NCI-H1694 treated with DMSO at 0.1 percent for 48 hours (cell line): ENCODE measurements around the gene CD70.
"Not testable (repeated sequence)": the region's sequence is repeated elsewhere in the genome, so short reads cannot be mapped to it uniquely, and the experiment has no call there.

ENCODE experiments used
- DNase-seq: peaks from one replicate; lab custom pipeline; 2025; lab: John Stamatoyannopoulos, UW

Gene CD70

DNA sequence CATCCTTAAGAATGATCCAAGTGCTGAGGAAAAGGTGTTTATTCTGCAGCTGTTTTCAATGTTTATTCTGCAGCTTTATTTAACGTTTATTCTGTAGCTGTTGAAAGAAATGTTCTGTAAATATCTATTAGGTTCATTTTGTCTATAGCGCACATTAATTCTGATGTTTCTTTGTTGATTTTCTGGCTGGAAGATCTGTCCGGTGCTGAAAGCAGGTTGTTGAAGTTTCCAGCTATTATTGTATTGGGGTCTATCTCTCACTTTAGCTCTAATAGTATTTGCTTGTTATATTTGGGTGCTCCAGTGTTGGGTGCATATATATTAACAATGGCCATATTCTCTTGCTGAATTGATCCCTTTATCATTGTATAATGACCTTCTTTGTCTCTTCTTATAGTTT is 20.2 kb downstream of the CD70 start:
- DNase-seq = no peak

DNA sequence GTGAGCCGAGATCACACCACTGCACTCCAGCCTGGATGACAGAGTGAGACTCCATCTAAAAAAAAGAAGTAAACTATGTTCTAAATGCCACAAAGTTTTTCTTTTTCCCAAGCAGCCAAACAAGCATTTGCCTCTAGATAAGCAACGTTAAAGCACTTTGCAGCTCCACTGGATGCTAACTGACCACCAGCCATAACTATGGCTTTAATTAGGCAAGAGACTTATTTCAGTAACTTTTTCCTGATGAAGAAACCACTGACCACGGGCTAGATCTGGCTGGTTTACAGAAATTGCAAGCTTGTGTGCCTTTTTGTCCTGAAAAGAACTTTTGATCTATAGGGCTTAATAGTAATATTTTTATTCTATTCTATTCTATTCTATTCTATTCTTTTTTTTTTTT is 22.1 kb downstream of the CD70 start:
- DNase-seq = no peak

DNA sequence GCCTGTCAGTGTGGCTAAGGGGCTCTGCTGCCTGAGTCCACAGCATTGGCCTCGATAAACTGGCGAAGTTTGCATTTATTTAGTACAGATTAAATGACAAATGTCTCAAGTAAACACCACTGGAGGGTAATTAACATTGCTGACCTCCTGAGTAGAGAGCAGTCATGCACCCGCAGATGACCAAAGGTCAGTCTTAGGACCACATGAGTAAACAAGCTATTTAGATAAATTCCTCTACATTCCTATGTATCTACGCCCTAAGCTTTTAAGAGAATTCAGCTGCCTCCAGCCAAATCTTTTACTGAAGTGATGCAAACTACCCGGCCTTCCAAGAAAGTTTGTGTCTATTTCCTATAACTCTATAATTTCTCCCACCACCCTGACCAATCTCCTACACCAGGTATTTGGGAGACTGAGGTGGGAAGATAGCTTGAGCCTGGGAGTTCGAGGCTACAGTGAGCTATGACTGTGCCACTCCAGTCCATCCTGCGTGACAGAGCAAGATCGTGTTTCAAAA is 22.9 kb downstream of the CD70 start:
- DNase-seq = no peak

DNA sequence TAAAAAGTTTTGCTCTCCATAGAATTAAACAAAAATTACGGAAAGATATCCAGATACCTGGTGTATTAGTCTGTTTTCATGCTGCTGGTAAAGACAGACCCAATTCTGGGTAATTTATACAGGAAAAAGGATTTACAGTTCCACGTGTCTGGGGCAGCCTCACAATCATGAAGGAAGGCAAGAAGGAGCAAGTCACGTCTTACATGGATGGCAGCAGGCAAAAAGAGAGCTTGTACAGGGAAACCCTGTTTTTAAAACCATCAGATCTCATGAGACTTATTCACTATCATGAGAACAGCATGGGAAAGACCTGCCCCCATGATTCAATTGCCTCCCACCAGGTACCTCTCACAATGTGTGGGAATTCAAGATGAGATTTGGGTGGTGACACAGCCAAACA is 24.2 kb downstream of the CD70 start:
- DNase-seq = not testable (repeated sequence)

DNA sequence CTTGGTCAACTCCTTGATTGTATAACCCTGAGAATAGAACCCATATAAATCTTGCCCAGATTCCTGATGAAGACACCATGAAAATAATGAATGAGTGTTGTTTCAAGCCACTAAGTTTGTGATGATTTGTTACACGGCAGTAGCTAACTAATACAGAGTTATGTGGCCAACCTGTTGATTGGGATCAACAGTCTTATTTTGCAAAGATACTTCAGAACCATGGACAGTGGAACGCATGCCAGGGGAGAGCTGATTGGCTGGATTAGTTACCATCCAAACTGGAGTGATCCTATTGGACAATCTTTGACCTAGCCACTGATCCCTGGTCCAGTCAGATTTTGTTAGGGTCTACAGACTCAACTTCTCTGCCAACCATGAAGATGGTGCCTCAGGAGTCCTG is 26.6 kb downstream of the CD70 start:
- DNase-seq = no peak

DNA sequence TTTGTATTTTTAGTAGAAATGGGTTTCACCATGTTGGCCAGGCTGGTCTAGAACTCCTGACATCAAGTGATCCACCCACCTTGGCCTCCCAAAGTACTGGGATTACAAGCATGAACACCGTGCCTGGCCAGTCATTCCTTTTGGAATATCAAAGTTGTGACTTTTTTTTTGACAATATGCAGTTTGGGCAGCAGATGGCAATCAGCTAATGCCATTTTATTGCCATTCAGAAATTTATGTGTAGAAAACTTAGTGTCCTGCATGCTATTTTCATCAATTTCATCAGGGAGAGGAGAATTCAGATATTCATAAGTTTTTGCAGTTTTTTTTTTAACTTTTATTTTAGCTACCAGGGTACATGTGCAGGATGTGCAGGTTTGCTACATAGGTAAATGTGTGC is 28.5 kb downstream of the CD70 start:
- not testable (repeated sequence) for DNase-seq

DNA sequence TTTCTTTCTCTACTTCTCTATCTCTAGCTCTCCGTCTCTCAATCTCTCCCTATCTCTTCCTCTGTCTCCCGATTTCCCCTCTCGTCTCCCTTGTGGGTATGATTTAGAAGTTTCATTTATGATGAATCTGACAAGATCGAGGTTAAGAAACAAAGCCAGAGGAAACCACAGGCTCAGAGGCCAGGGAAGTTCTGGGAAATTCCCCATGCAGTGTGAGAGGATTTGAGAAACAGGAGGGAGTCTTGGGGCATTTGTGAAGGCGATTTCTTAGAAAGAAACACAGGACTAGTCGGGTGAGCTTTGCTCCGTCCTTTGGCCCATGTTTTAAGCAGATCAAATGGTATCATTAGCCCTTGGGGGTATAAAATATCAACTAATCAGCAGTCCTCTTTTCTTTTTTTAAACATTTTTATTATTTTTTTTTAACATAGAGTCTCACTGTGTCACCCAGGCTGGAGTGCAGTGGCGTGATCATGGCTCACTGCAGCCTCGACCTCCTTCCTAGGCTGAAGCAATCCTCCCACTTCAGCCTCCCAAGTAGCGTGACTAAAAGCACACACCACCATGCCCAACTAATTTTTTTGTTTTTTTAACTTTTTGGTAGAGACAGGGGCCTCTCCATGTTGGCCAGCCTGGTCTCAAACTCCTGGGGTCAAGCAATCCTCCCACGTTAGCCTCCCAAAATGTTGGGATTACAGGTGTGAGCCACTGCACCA is 34.3 kb downstream of the CD70 start:
- no peak for DNase-seq

DNA sequence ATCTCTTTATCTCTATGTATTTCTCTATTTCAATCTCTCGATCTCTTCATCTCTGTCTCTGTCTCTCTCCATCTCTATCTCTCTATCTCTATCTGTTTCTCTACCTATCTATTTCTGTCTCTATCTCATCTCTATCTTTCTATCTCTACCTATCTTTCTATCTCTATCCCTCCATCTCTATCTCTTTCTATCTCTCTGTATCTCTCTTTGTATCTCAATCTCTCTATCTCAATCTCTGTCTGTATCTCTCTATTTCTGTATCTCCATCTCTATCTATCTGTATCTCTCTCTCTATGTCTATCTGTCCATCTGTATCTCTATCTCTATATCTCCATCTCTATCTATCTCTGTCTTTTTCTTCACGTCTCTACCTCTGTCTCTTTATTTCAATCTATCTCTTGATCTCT is 34.9 kb downstream of the CD70 start:
- DNase-seq = no peak

DNA sequence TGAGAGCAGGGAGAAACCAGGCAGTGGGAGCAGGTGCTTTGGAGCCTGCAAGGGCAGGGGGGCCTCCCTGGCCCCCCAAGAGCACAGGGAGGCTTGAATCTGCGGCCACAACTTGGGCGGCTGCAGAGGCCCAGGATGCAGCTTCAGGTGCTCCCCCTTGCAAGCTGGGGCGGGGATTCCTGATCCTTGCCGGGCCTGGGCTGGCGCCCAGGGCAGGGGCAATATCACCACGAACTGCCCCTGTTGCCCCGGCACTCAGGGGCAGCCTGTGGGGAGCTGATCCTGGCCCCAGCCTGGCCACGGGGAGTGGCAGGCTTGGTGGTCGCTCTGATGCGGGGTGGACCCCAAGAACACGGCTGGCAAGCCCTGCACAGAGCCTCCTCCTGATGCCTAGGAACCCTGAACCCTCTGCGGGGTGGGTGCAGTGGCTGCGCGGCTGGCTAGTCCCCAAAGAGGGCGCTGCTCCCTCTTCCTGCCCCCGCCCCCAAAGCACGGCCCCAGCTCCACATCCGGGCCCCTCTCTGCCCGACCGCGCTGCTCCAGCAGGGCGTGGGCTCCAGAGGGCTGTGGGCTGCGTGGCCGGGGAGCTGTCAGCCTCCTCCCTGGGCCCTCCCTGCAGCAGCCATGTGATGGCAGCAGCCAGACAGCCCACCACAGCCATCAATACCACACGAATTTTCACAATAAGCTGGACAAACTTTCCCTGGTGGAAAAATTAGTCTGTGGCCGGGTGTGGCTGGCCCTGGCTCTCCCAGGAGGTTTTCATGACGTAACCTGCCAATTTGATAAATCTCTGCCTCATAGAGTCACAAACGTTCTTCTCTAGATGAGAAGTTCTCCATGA is 39.1 kb downstream of the CD70 start:
- DNase-seq = no peak

DNA sequence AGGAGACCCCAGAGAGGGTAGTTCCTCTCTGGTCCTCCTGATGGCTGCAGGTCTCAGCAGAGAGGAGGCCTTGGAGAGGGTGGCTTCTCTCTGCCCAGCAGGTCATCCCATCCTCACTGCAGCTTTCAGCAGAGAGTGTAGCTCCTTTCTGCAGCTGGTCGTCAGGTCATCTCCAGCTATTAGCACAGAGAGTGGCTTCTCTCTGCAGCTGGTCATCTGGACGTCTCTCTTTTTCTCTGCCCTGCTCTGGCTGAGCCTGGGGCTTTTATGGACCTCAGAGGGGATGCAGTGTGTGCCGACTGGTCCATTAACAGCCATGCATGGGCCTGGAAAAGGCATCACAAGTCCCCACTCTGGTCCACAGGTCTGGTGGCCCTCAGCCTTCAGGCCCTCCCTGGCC is 39.9 kb downstream of the CD70 start:
- no peak for DNase-seq

DNA sequence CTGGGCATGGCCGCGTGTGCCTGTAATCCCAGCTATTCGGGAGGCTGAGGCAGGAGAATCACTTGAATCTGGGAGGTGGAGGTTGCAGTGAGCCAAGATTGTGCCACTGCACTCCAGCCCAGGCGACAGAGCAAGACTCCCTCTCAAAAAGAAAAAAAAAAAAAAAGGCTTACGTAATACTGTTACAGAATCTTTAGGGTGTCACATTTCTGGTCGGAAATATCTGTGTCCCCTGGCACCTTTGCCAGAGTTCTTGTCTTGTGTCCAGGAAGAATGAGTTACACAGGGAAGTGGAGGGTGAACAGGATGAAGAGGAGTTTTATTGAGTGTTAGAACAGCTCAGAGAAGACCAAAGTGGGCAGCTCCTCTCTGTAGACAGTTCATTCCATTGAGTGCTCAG is 40.3 kb downstream of the CD70 start:
- DNase-seq = not testable (repeated sequence)

DNA sequence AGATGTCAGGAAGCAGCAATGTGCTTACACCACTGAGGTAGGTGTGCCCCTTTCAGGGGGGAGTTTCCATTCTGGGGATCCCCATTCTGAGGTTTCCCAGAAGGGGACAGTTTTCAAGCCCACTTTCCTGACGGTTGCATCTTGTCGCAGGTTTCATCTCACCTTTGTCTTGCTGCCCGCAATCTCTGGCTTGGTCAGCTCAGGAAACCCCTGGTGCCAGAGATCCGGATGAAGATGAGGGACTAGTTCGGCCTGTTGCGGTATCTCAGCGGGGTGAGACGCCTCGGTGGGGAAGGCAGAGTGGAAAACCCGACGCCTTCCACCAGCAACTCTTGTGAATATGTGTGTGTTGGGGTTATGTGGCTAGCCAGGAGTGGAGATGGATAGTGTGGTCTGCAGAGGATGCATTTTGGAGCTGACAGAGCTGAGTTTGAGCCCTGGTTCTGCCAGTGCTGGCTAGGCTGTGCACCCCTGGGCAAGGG is 47.0 kb downstream of the CD70 start:
- no peak for DNase-seq

DNA sequence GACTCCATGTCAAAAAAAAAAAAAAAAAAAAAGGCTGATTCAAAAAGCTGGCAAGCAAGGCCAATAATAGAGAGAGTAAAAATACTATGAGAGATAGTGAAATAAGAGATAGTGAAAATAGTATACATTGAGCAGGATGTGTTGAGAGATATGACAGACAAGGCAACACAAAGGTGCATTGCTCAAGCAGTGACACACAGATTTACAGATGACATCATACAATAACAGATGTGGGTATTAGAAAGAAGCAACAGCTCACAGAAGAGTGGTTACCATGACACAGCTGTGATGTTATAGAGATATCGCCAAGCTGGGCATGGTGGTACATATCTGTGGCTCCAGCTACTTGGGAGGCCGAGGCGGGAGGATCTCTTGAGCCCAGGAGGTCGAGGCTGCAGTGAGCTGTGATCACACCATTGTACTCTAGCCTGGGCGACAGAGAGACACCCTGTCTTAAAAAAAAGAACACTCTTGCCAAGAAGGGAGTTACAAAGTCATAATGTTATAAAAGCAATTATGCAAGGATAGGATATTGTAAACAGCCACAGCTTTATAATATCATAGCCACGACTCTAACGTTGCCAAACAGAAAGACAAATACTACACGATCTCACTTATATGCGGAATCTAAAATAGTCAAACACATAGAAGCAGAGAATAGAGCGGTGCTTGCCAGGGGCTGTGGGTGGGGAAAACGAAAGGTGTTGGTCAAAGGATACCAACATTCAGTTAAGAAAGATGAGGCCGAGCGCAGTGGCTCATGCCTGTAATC is 49.8 kb downstream of the CD70 start:
- DNase-seq = no peak

DNA sequence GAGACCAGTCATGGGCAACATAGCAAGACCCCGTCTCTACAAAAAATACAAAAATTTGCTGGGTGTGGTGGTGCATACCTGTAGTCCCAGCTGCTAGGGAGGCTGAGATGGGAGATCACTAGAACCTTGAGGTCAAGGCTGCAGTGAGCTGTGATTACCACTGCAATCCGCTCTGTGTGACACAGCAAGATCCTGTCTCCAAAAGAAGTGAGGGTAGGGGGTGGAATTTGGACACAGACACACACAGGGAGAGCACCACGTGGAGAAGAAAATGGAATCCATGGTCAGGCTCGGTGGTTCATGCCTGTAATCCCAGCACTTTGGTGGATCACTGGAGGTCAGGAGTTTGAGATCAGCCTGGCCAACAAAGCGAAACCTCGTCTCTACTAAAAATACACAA is 51.4 kb downstream of the CD70 start:
- DNase-seq = no peak
